Peyer's patch (tissue), 4 donors: ENCODE results near the gene MEA1.

Source experiments
- POLR2A ChIP-seq, 2 donors: fragments of 450-650 bp; IDR thresholded peaks; one replicate each; pipeline ENCODE4 v1.5.1; 2017; ENCODE audit warnings: antibody characterized with exemption in 2 of 2, mild to moderate bottlenecking in 2 of 2, moderate library complexity in 2 of 2
- TF ChIP-seq, protein P1 (sequence below), 6 experiments: fragments of 450-650 bp in 4 of 6; fragments of 200-600 bp in 2 of 6; sonication (generic) in 1 of 6; IDR thresholded peaks; one replicate each; pipeline ENCODE4 v1.5.1; 2017 to 2019; ENCODE audit warnings: antibody characterized with exemption in 6 of 6, mild to moderate bottlenecking in 3 of 6, moderate library complexity in 1 of 6

DNA sequence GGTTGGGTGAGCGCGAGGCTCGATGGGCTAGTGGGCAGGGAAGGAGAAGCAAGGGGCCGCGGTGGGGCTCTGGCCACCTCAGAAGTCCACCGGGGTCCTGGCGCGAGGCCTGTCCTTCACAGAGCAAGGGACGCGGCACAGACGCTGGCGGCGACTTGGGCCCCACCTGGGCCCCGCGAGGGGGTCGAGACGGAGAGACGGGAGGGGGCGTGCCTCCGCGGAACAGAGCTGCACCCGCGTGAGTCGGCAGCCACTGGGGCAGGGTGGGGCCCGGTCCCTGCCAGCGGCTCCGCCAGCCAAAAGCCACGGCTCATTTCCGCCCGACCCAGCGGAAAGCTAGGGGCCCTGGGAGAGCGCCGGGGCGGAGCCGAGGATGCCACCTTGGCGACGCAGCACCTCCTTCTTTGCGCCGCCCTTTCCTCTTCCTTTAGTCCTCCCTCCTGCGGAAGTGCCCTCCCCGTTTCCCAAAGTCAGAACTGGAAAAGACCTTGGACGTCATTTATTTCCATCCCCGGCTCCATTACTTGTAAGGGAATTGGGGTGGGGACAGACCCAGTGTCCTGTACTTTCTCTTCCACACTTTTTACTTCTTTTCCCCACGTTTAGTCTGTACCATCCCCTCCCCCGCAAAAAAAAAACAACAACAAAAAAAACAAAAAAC is 39.9 kb upstream of the MEA1 start, which contains the start of gene CUL7:
- TF ChIP-seq POLR2A (IDR thresholded peaks at IDR 0.05): peak; percentile 73 to 88
- TF ChIP-seq, protein P1, sequence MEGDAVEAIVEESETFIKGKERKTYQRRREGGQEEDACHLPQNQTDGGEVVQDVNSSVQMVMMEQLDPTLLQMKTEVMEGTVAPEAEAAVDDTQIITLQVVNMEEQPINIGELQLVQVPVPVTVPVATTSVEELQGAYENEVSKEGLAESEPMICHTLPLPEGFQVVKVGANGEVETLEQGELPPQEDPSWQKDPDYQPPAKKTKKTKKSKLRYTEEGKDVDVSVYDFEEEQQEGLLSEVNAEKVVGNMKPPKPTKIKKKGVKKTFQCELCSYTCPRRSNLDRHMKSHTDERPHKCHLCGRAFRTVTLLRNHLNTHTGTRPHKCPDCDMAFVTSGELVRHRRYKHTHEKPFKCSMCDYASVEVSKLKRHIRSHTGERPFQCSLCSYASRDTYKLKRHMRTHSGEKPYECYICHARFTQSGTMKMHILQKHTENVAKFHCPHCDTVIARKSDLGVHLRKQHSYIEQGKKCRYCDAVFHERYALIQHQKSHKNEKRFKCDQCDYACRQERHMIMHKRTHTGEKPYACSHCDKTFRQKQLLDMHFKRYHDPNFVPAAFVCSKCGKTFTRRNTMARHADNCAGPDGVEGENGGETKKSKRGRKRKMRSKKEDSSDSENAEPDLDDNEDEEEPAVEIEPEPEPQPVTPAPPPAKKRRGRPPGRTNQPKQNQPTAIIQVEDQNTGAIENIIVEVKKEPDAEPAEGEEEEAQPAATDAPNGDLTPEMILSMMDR (IDR thresholded peaks at IDR 0.05): peak in 1 of 6 experiments; percentile 1
